A673 (cell line): ENCODE results near the gene ACKR1. TPM values are rescaled to one million over a fixed set of nuclear protein-coding genes. Genes with fewer than 3 reads are reported as not detected.

Experiments
- BruUV-seq: library from RNA; stranded (reverse); fragments of 400-500 nt; replicated peaks from 2 replicates; lab custom pipeline; 2021; lab: Mats Ljungman, UMichigan
- CTCF ChIA-PET: fragments of 300-600 bp; sonication (Branson Sonifier 250); formaldehyde crosslinking; loops from one replicate; lab custom pipeline; 2022; ENCODE audit warnings: antibody characterized with exemption; lab: Charles Lee
- POLR2A ChIA-PET: fragments of 300-600 bp; sonication (Branson Sonifier 250); formaldehyde crosslinking; loops from one replicate; lab custom pipeline; 2022; ENCODE audit warnings: antibody characterized with exemption; ENCODE audit not compliant: low non-redundant PET; lab: Charles Lee
- DNase-seq: peaks from one replicate; pipeline ENCODE4 v3.0.0-alpha.2; 2015; ENCODE audit warnings: low spot score
- H3K27ac ChIP-seq: fragments of 200-600 bp; sonication (generic); 2 replicates; pipeline ENCODE4 v1.5.1; 2016; ENCODE audit warnings: mixed run types, low read depth, mild to moderate bottlenecking, mixed read lengths, antibody characterized with exemption, low read length; ENCODE audit not compliant: poor library complexity, severe bottlenecking
- H3K27me3 ChIP-seq: fragments of 200-600 bp; sonication (generic); replicated peaks from 2 replicates; pipeline ENCODE4 v1.6.1; 2017; ENCODE audit warnings: mixed run types, low read depth, mild to moderate bottlenecking, mixed read lengths, antibody characterized with exemption, low read length; ENCODE audit not compliant: insufficient read depth, poor library complexity
- H3K36me3 ChIP-seq: fragments of 200-600 bp; sonication (generic); 2 replicates; pipeline ENCODE4 v1.6.1; 2016; ENCODE audit warnings: mixed run types, mild to moderate bottlenecking, mixed read lengths, antibody characterized with exemption, low read length; ENCODE audit not compliant: insufficient read depth, poor library complexity, severe bottlenecking
- H3K4me1 ChIP-seq: fragments of 200-600 bp; sonication (generic); 2 replicates; pipeline ENCODE4 v1.6.1; 2017; ENCODE audit warnings: mixed run types, mild to moderate bottlenecking, mixed read lengths, antibody characterized with exemption, low read length; ENCODE audit not compliant: insufficient read depth, poor library complexity, severe bottlenecking
- H3K4me3 ChIP-seq: fragments of 200-600 bp; sonication (generic); 2 replicates; pipeline ENCODE4 v1.5.1; 2016; ENCODE audit warnings: low read depth, mixed run types, mild to moderate bottlenecking, mixed read lengths, low read length; ENCODE audit not compliant: poor library complexity, severe bottlenecking
- H3K9me3 ChIP-seq: fragments of 200-600 bp; sonication (generic); 2 replicates; pipeline ENCODE4 v1.6.1; 2016; ENCODE audit warnings: mixed run types, low read depth, mild to moderate bottlenecking, mixed read lengths, antibody characterized with exemption, low read length; ENCODE audit not compliant: poor library complexity, severe bottlenecking
- EZH2 ChIP-seq: fragments of 200-600 bp; sonication (generic); IDR thresholded peaks from 2 replicates; pipeline ENCODE4 v1.6.1; 2017; ENCODE audit warnings: borderline replicate concordance, low read depth, mild to moderate bottlenecking, mixed read lengths, antibody characterized with exemption, low read length; ENCODE audit not compliant: poor library complexity, severe bottlenecking
- intact Hi-C: fragments of 100-400 bp; cut with micrococcal nuclease; formaldehyde crosslinking; loops from one replicate; pipeline ENCODE4 v1.10.0; 2022; ENCODE audit not compliant: unreplicated experiment
- total RNA-seq: library from RNA; stranded (reverse); gene quantifications from 2 replicates; pipeline ENCODE4 v1.2.3, GENCODE V29; 2021
- TF ChIP-seq, protein P1 (sequence below): fragments of 300-800, 200-600 bp; sonication (generic); conservative IDR thresholded peaks from 2 replicates; pipeline ENCODE4 v1.5.1; 2017; ENCODE audit warnings: low read depth, mild to moderate bottlenecking, antibody characterized with exemption, low read length, moderate library complexity, mixed read lengths

ACKR1 gene
- total RNA-seq, 1 experiment from 2014 or later = not detected

DNA sequence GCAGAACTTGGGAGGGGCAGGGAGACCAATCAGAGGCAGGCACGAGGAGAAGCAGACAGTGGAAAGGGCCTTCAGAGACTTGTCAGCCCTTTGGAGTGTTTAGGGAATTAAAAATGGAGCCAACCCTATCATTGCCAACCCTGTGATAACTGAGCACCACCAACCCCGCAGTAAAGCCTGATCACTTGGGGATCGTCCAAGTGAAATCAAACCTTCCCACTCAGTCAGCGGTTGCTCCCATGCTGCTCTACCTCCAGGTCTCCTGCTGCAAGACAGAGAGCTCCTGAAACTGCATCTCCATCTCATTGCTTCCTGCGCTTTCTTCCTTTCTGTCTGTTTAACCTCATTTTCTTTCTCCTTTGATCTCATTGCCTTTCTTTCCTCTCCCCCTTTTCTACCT is 4.8 kb upstream of the ACKR1 start:
- Histone ChIP-seq H3K4me1 (no peaks in the 10 kb centered on the region), H3K9me3 (no peaks in the 10 kb centered on the region), H3K36me3 (no peaks in the 10 kb centered on the region), H3K27ac (no peak overlapping the region), H3K27me3 (peaks cover 48% of the 10 kb centered on the region), H3K4me3 (no peak overlapping the region)
- no peak for DNase-seq
- ChIA-PET CTCF (interaction anchor here (0.6 kb wide), 1 partner anchor 13 kb away, joined by 3 read pairs; no protein-coding TSS in a partner anchor), POLR2A (no interaction called here)
- intact Hi-C loops = loop anchor here (2.0 to 5.0 kb wide), 2 partner anchors 38 to 67 kb away; no protein-coding TSS in a partner anchor
- no TSS peak for BruUV-seq
- TF ChIP-seq EZH2 = no peak
- TF ChIP-seq, protein P1, sequence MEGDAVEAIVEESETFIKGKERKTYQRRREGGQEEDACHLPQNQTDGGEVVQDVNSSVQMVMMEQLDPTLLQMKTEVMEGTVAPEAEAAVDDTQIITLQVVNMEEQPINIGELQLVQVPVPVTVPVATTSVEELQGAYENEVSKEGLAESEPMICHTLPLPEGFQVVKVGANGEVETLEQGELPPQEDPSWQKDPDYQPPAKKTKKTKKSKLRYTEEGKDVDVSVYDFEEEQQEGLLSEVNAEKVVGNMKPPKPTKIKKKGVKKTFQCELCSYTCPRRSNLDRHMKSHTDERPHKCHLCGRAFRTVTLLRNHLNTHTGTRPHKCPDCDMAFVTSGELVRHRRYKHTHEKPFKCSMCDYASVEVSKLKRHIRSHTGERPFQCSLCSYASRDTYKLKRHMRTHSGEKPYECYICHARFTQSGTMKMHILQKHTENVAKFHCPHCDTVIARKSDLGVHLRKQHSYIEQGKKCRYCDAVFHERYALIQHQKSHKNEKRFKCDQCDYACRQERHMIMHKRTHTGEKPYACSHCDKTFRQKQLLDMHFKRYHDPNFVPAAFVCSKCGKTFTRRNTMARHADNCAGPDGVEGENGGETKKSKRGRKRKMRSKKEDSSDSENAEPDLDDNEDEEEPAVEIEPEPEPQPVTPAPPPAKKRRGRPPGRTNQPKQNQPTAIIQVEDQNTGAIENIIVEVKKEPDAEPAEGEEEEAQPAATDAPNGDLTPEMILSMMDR = no peak

DNA sequence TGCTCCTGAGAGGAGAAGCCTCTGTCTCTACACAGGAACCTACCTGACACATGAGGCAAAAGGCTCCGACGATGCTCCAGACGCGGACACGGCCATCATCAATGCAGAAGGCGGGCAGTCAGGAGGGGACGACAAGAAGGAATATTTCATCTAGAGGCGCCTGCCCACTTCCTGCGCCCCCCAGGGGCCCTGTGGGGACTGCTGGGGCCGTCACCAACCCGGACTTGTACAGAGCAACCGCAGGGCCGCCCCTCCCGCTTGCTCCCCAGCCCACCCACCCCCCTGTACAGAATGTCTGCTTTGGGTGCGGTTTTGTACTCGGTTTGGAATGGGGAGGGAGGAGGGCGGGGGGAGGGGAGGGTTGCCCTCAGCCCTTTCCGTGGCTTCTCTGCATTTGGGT is 3.9 kb upstream of the ACKR1 start:
- CTCF ChIA-PET = no interaction called here
- DNase-seq = no peak
- peaks cover 57% of the 10 kb centered on the region for H3K27me3 ChIP-seq
- no peaks in the 10 kb centered on the region for H3K4me1 ChIP-seq
- no TSS peak for BruUV-seq
- POLR2A ChIA-PET = no interaction called here
- TF ChIP-seq, protein P1 = no peak
- no peak for TF ChIP-seq EZH2
- no peak overlapping the region for H3K4me3 ChIP-seq
- intact Hi-C loops = no loop called here
- H3K27ac ChIP-seq = no peak overlapping the region
- H3K36me3 ChIP-seq = no peaks in the 10 kb centered on the region
- no peaks in the 10 kb centered on the region for H3K9me3 ChIP-seq

DNA sequence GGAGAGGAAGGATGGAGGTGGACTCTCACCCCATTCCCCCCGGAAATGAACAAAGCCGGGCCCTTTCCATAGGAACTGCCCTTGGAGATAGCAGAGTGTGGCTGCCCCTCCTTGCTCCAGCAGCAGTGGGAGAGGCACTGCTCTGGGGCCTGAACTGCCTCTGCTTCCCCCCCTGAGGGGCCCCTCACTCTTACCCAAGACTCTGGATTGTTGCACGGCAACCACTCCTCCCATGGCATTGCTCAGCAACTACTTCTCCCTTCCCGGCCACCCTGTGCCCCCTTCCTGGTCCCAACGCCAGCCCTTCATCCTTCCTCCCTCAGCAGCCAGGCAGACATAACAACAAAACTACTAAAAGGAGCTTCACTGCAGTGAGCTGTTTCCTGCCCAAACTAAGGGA is 3.0 kb upstream of the ACKR1 start:
- no peak for DNase-seq
- TF ChIP-seq, protein P1 = no peak
- no peak for TF ChIP-seq EZH2
- Histone ChIP-seq H3K4me1 (no peaks in the 10 kb centered on the region), H3K27ac (no peak overlapping the region), H3K27me3 (peaks cover 63% of the 10 kb centered on the region), H3K4me3 (no peak overlapping the region), H3K36me3 (no peaks in the 10 kb centered on the region), H3K9me3 (no peaks in the 10 kb centered on the region)
- BruUV-seq = no TSS peak
- intact Hi-C loops = no loop called here
- POLR2A ChIA-PET = no interaction called here
- CTCF ChIA-PET = no interaction called here
